ENCODE results near the gene NR4A2.

The NR4A2 gene

GRCh38 chr2:156346731-156347130 is 14.2 kb upstream of the NR4A2 start:
- no peak for TF ChIP-seq CTCF (IDR thresholded peaks at IDR 0.05; ENCODE audit: extremely low read depth, insufficient read depth, missing control alignments)
- no peak for DNase-seq (ENCODE audit: low spot score)
- in situ Hi-C loops (cut with MboI; ENCODE audit: low pct_unique_long_range_greater_than_20kb, low sequenced_read_pairs, unreplicated experiment): loop anchor here (10.0 kb wide), 1 partner anchor 48 kb away; no protein-coding TSS in a partner anchor

- DNase-seq (ENCODE audit: low spot score): no peak
- in situ Hi-C loops (cut with MboI; ENCODE audit: low pct_unique_long_range_greater_than_20kb, low sequenced_read_pairs, unreplicated experiment): loop anchor here (10.0 kb wide), 1 partner anchor 49 kb away; no protein-coding TSS in a partner anchor
- TF ChIP-seq CTCF (IDR thresholded peaks at IDR 0.05; ENCODE audit: extremely low read depth, insufficient read depth, missing control alignments): no peak
These were observed 13.1 kb upstream of the NR4A2 start for GRCh38 chr2:156345582-156345981.

- no peak for TF ChIP-seq CTCF (IDR thresholded peaks at IDR 0.05; ENCODE audit: extremely low read depth, insufficient read depth, missing control alignments)
- no peak for DNase-seq (ENCODE audit: low spot score)
- in situ Hi-C loops (cut with MboI; ENCODE audit: low pct_unique_long_range_greater_than_20kb, low sequenced_read_pairs, unreplicated experiment): loop anchor here (10.0 kb wide), 1 partner anchor 51 kb away; no protein-coding TSS in a partner anchor
These were observed 11.4 kb upstream of the NR4A2 start for GRCh38 chr2:156343940-156344301.

- in situ Hi-C loops (cut with MboI; ENCODE audit: low pct_unique_long_range_greater_than_20kb, low sequenced_read_pairs, unreplicated experiment): loop anchor here (10.0 kb wide), 1 partner anchor 51 kb away; no protein-coding TSS in a partner anchor
- DNase-seq (ENCODE audit: low spot score): peak; percentile 18
- no peak for TF ChIP-seq CTCF (IDR thresholded peaks at IDR 0.05; ENCODE audit: extremely low read depth, insufficient read depth, missing control alignments)
These were observed 10.8 kb upstream of the NR4A2 start for GRCh38 chr2:156343096-156343939.

GRCh38 chr2:156342254-156343095 is 10.0 kb upstream of the NR4A2 start:
- in situ Hi-C loops (cut with MboI; ENCODE audit: low pct_unique_long_range_greater_than_20kb, low sequenced_read_pairs, unreplicated experiment): loop anchor here (10.0 kb wide), 1 partner anchor 52 kb away; no protein-coding TSS in a partner anchor
- DNase-seq (ENCODE audit: low spot score): peak; percentile 90
- no peak for TF ChIP-seq CTCF (IDR thresholded peaks at IDR 0.05; ENCODE audit: extremely low read depth, insufficient read depth, missing control alignments)

- peak; percentile 94 for DNase-seq (ENCODE audit: low spot score)
- in situ Hi-C loops (cut with MboI; ENCODE audit: low pct_unique_long_range_greater_than_20kb, low sequenced_read_pairs, unreplicated experiment): loop anchor here (10.0 kb wide), 1 partner anchor 53 kb away; no protein-coding TSS in a partner anchor
- no peak for TF ChIP-seq CTCF (IDR thresholded peaks at IDR 0.05; ENCODE audit: extremely low read depth, insufficient read depth, missing control alignments)
These were observed 9.1 kb upstream of the NR4A2 start for GRCh38 chr2:156341452-156342253.

Measured in GM13977 (cell line).